HEK293 (cell line): ENCODE data around the gene LIN37.

Experiments
- CTCF ChIP-seq: fragments of 450-650 bp; formaldehyde crosslinking; IDR thresholded peaks from 2 replicates; pipeline ENCODE4 v1.5.1; 2016; ENCODE audit warnings: missing biosample characterization, missing genetic modification characterization
- GLIS2 ChIP-seq: fragments of 450-650 bp; formaldehyde crosslinking; IDR thresholded peaks from 2 replicates; pipeline ENCODE4 v1.5.1; 2016; ENCODE audit warnings: missing biosample characterization, missing genetic modification characterization
- HOXA7 ChIP-seq: sonication (generic); formaldehyde crosslinking; IDR thresholded peaks from 2 replicates; pipeline ENCODE4 v1.8.1; 2022; ENCODE audit warnings: missing genetic modification reagents, borderline replicate concordance
- KLF1 ChIP-seq: fragments of 450-650 bp; formaldehyde crosslinking; IDR thresholded peaks from 2 replicates; pipeline ENCODE4 v1.5.1; 2016; ENCODE audit warnings: missing biosample characterization, missing genetic modification characterization
- MEIS1 ChIP-seq: sonication (generic); formaldehyde crosslinking; IDR thresholded peaks from 2 replicates; pipeline ENCODE4 v1.8.1; 2022; ENCODE audit warnings: missing genetic modification reagents, mild to moderate bottlenecking, borderline replicate concordance
- MYNN ChIP-seq: fragments of 450-650 bp; formaldehyde crosslinking; IDR thresholded peaks from 2 replicates; pipeline ENCODE4 v1.5.1; 2016; ENCODE audit warnings: missing biosample characterization, missing genetic modification characterization, borderline replicate concordance
- OVOL3 ChIP-seq: fragments of 450-650 bp; formaldehyde crosslinking; IDR thresholded peaks from 2 replicates; pipeline ENCODE4 v1.5.1; 2016; ENCODE audit warnings: missing biosample characterization, missing genetic modification characterization
- SCRT1 ChIP-seq: fragments of 450-650 bp; formaldehyde crosslinking; IDR thresholded peaks from 2 replicates; pipeline ENCODE4 v1.5.1; 2016; ENCODE audit warnings: missing biosample characterization, missing genetic modification characterization, borderline replicate concordance
- SP2 ChIP-seq: fragments of 450-650 bp; formaldehyde crosslinking; IDR thresholded peaks from 2 replicates; pipeline ENCODE4 v1.5.1; 2016; ENCODE audit warnings: missing biosample characterization, missing genetic modification characterization
- TRIM28 ChIP-seq: IDR thresholded peaks from 2 replicates; pipeline ENCODE4 v1.6.1; 2011; ENCODE audit warnings: low read length, control low read depth, borderline replicate concordance
- ZBTB20 ChIP-seq: fragments of 450-650 bp; formaldehyde crosslinking; IDR thresholded peaks from 2 replicates; pipeline ENCODE4 v1.5.1; 2016; ENCODE audit warnings: missing biosample characterization, missing genetic modification characterization
- ZBTB6 ChIP-seq: fragments of 450-650 bp; formaldehyde crosslinking; IDR thresholded peaks from 2 replicates; pipeline ENCODE4 v1.5.1; 2017; ENCODE audit warnings: missing biosample characterization, missing genetic modification characterization
- ZFP41 ChIP-seq: fragments of 450-650 bp; formaldehyde crosslinking; IDR thresholded peaks from 2 replicates; pipeline ENCODE4 v1.5.1; 2016; ENCODE audit warnings: missing biosample characterization, missing genetic modification characterization, borderline replicate concordance
- ZFP69B ChIP-seq: fragments of 450-650 bp; formaldehyde crosslinking; IDR thresholded peaks from 2 replicates; pipeline ENCODE4 v1.5.1; 2016; ENCODE audit warnings: missing biosample characterization, missing genetic modification characterization
- ZNF140 ChIP-seq: fragments of 450-650 bp; formaldehyde crosslinking; IDR thresholded peaks from 2 replicates; pipeline ENCODE4 v1.5.1; 2016; ENCODE audit warnings: missing biosample characterization, missing genetic modification characterization
- ZNF175 ChIP-seq: fragments of 450-650 bp; formaldehyde crosslinking; IDR thresholded peaks from 2 replicates; pipeline ENCODE4 v1.5.1; 2016; ENCODE audit warnings: missing biosample characterization, missing genetic modification characterization
- ZNF2 ChIP-seq: fragments of 450-650 bp; formaldehyde crosslinking; IDR thresholded peaks from 2 replicates; pipeline ENCODE4 v1.5.1; 2016; ENCODE audit warnings: missing biosample characterization, missing genetic modification characterization
- ZNF239 ChIP-seq: fragments of 450-650 bp; formaldehyde crosslinking; IDR thresholded peaks from 2 replicates; pipeline ENCODE4 v1.5.1; 2016; ENCODE audit warnings: missing biosample characterization, missing genetic modification characterization
- ZNF24 ChIP-seq: fragments of 450-650 bp; formaldehyde crosslinking; IDR thresholded peaks from 2 replicates; pipeline ENCODE4 v1.5.1; 2016; ENCODE audit warnings: missing biosample characterization, missing genetic modification characterization
- ZNF280D ChIP-seq: fragments of 450-650 bp; formaldehyde crosslinking; IDR thresholded peaks from 2 replicates; pipeline ENCODE4 v1.5.1; 2016; ENCODE audit warnings: missing biosample characterization, missing genetic modification characterization
- ZNF324 ChIP-seq: fragments of 450-650 bp; formaldehyde crosslinking; IDR thresholded peaks from 2 replicates; pipeline ENCODE4 v1.5.1; 2016; ENCODE audit warnings: missing biosample characterization, missing genetic modification characterization
- ZNF335 ChIP-seq: fragments of 450-650 bp; formaldehyde crosslinking; conservative IDR thresholded peaks from 2 replicates; pipeline ENCODE4 v1.5.1; 2016; ENCODE audit warnings: missing biosample characterization, missing genetic modification characterization
- ZNF488 ChIP-seq: fragments of 450-650 bp; formaldehyde crosslinking; IDR thresholded peaks from 2 replicates; pipeline ENCODE4 v1.5.1; 2016; ENCODE audit warnings: missing biosample characterization, missing genetic modification characterization
- ZNF529 ChIP-seq: fragments of 450-650 bp; formaldehyde crosslinking; IDR thresholded peaks from 2 replicates; pipeline ENCODE4 v1.5.1; 2017; ENCODE audit warnings: missing genetic modification characterization, missing biosample characterization; ENCODE audit not compliant: insufficient replicate concordance
- ZNF558 ChIP-seq: fragments of 450-650 bp; formaldehyde crosslinking; IDR thresholded peaks from 2 replicates; pipeline ENCODE4 v1.5.1; 2016; ENCODE audit warnings: missing biosample characterization, missing genetic modification characterization
- ZNF596 ChIP-seq: fragments of 450-650 bp; IDR thresholded peaks from 2 replicates; pipeline ENCODE4 v1.5.0; 2018; ENCODE audit warnings: missing biosample characterization, mild to moderate bottlenecking, missing genetic modification characterization, moderate library complexity
- ZNF654 ChIP-seq: fragments of 450-650 bp; formaldehyde crosslinking; IDR thresholded peaks from 2 replicates; pipeline ENCODE4 v1.5.1; 2016; ENCODE audit warnings: low read depth, missing biosample characterization, missing genetic modification characterization
- ZNF692 ChIP-seq: fragments of 450-650 bp; formaldehyde crosslinking; IDR thresholded peaks from 2 replicates; pipeline ENCODE4 v1.5.1; 2016; ENCODE audit warnings: missing biosample characterization, missing genetic modification characterization
- ZNF791 ChIP-seq: fragments of 450-650 bp; formaldehyde crosslinking; IDR thresholded peaks from 2 replicates; pipeline ENCODE4 v1.5.1; 2016; ENCODE audit warnings: missing biosample characterization, missing genetic modification characterization
- ZNF830 ChIP-seq: fragments of 450-650 bp; IDR thresholded peaks from 2 replicates; pipeline ENCODE4 v1.5.0; 2018; ENCODE audit warnings: missing biosample characterization, missing genetic modification characterization, low read depth, mild to moderate bottlenecking, moderate library complexity
- ZSCAN5A ChIP-seq: fragments of 450-650 bp; formaldehyde crosslinking; IDR thresholded peaks from 2 replicates; pipeline ENCODE4 v1.5.1; 2016; ENCODE audit warnings: missing biosample characterization, missing genetic modification characterization

LIN37 gene

GRCh38 chr19:35757749-35758608 is 9.6 kb downstream of the LIN37 start, which contains the start of gene PROSER3 (continued):
- peak; percentile 99 for TF ChIP-seq MYNN (tag by site-specific recombination)
- peak; percentile 81 for TF ChIP-seq ZBTB20 (tag by site-specific recombination)
- TF ChIP-seq ZNF558 (tag by site-specific recombination): peak; percentile 33; the same call in 1 of the 2 replicates
- TF ChIP-seq CTCF: no peak
- TF ChIP-seq HOXA7 (CRISPR knock-in tag): no peak
- TF ChIP-seq ZSCAN5A: no peak
- TF ChIP-seq ZNF239 (tag by site-specific recombination): no peak
- TF ChIP-seq ZNF175 (tag by site-specific recombination): no peak
- TF ChIP-seq ZNF140: no peak
- TF ChIP-seq ZNF791 (tag by site-specific recombination): no peak
- TF ChIP-seq OVOL3 (tag by site-specific recombination): peak; percentile 93
- TF ChIP-seq ZBTB6 (tag by site-specific recombination): peak; percentile 82
- TF ChIP-seq ZNF830: no peak
- TF ChIP-seq ZNF488 (tag by site-specific recombination): no peak
- no peak for TF ChIP-seq ZFP41 (tag by site-specific recombination)
- TF ChIP-seq KLF1 (tag by site-specific recombination): peak; percentile 93
- peak; percentile 81; the same call in 1 of the 2 replicates for TF ChIP-seq ZNF24 (tag by site-specific recombination)
- TF ChIP-seq TRIM28: no peak
- peak; percentile 78 for TF ChIP-seq ZNF2 (tag by site-specific recombination)
- TF ChIP-seq ZNF335 (tag by site-specific recombination): peak; percentile 100
- no peak for TF ChIP-seq ZNF654 (tag by site-specific recombination)
- no peak for TF ChIP-seq ZNF596
- TF ChIP-seq ZNF324: peak; percentile 90
- peak; percentile 78 for TF ChIP-seq ZFP69B
- peak; percentile 37; the same call in 1 of the 2 replicates for TF ChIP-seq ZNF280D
- peak; percentile 100 for TF ChIP-seq SP2 (tag by site-specific recombination)
- TF ChIP-seq GLIS2 (tag by site-specific recombination): peak; percentile 97
- no peak for TF ChIP-seq SCRT1 (tag by site-specific recombination)
- peak; percentile 84 for TF ChIP-seq ZNF692 (tag by site-specific recombination)
- no peak for TF ChIP-seq MEIS1 (CRISPR knock-in tag)
- TF ChIP-seq ZNF529 (tag by site-specific recombination): no peak
